IPS DF 6.9 (cell line): ENCODE results near the gene PRSS21.

Experiments used
- DNase-seq: peaks from one replicate; pipeline ENCODE4 v3.0.0-alpha.2; 2013; ENCODE audit warnings: low read depth, low spot score
- H3K27ac ChIP-seq: one replicate; pipeline ENCODE4 v1.5.1; 2013; ENCODE audit warnings: low read length, control low read depth
- H3K27me3 ChIP-seq: 2 replicates; pipeline ENCODE4 v1.6.1; 2013; ENCODE audit warnings: mild to moderate bottlenecking, low read length; ENCODE audit not compliant: control insufficient read depth, insufficient read depth
- H3K36me3 ChIP-seq: 2 replicates; pipeline ENCODE4 v1.6.1; 2013; ENCODE audit warnings: low read length; ENCODE audit not compliant: control insufficient read depth, insufficient read depth
- H3K4me1 ChIP-seq: 2 replicates; pipeline ENCODE4 v1.6.1; 2013; ENCODE audit warnings: low read length; ENCODE audit not compliant: control insufficient read depth, insufficient read depth
- H3K4me3 ChIP-seq: 2 replicates; pipeline ENCODE4 v1.5.1; 2013; ENCODE audit warnings: mild to moderate bottlenecking, low read length
- H3K9me3 ChIP-seq: 2 replicates; pipeline ENCODE4 v1.6.1; 2013; ENCODE audit warnings: low read length, inconsistent platforms; ENCODE audit not compliant: control insufficient read depth, insufficient read depth
- WGBS: extraction: QIAGEN DNeasy Blood & Tissue Kit; methylation state at CpG from one replicate; pipeline ENCODE4 v1.1.7; 2013; ENCODE audit warnings: mixed read lengths, missing lambda C conversion rate; ENCODE audit not compliant: insufficient read length, insufficient coverage; 5-methylcytosine and 5-hydroxymethylcytosine counted together

Gene PRSS21

DNA sequence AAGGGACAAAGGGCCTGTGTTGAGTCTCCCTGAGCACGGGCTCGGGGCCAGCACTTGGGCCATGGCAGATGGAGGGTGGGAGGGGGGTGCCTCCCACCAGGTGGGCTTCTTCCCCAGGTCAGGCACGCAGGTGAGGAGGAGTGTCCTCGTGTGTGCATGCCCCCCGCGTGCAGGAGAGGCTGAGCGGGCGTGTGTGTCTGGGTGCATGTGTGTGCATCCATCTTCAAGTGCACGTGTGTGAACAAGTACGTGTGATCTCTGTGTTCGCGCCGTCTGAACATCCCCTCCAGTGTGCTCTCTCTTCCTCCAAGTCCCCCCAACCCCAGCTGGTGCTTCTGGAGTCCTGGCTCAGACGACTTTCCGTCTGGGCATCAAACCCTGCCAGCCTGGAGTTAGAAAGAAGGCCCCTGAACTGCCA is 10.3 kb downstream of the PRSS21 start:
- no peaks in the 10 kb centered on the region for H3K27me3 ChIP-seq
- no peaks in the 10 kb centered on the region for H3K9me3 ChIP-seq
- no peak overlapping the region for H3K27ac ChIP-seq
- DNase-seq, result no peak
- no peaks in the 10 kb centered on the region for H3K36me3 ChIP-seq
- no CpG with 5 or more reads among the region's 15 CpGs for WGBS
- H3K4me3 ChIP-seq, result no peak overlapping the region
- H3K4me1 ChIP-seq, result 0 out of 2 replicates have a peak, but pooled peaks cover 1% of the 10 kb centered on the region

DNA sequence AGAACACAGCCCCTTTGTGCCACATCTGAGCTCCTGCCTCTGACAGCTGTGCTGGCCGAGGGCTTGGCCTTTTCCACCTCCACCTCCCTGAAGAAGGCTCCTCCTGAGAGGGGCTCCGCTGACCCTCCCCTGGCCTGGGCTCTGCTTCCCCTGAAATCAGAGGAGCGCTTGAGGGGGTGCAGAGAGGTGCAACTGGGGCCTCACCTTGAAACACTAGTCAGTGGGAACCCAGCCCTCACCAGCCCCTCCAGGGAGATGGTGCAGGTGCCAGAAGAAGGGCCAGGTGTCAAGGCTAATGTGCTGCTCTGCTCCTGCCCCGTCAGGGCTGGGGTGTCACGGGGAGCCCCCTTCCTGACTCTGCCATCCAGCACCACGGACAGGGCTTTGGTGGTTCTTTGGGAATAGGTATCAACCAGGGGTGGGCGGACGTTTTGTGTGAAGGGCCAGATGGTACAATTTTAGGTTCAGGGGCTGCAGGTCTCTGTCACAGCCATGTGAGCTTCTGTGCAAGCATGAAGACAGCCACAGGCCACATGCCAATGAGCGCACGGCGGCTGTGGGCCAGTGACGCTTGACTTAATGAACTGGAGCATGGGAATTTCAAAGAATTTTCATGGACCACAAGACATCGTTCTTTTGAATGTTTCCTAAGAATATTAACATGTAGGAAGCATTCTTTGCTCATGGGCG is 10.9 kb downstream of the PRSS21 start:
- H3K27me3 ChIP-seq, result no peaks in the 10 kb centered on the region
- H3K4me1 ChIP-seq, result 0 out of 2 replicates have a peak, but pooled peaks cover 1% of the 10 kb centered on the region
- H3K27ac ChIP-seq, result no peak overlapping the region
- WGBS, result no CpG with 5 or more reads among the region's 14 CpGs
- H3K9me3 ChIP-seq, result no peaks in the 10 kb centered on the region
- no peaks in the 10 kb centered on the region for H3K36me3 ChIP-seq
- no peak overlapping the region for H3K4me3 ChIP-seq
- DNase-seq, result no peak

DNA sequence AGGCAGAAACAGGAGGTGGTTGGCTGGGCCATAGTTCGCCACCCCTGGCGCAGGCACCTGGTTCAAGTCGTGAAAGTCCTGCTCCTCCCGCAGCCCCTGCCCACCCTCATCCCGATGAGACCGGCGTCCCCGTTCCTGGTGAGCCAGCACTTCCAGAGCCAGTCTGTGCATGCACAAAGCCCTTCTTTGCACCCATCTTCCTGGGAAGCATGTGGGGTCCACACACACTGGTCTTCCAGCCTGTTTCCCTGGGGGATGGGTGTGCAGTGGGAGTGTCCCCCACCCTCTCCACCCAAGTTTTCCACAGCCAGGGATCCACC is 11.4 kb downstream of the PRSS21 start:
- Histone ChIP-seq H3K27me3 (no peaks in the 10 kb centered on the region), H3K4me1 (0 out of 2 replicates have a peak, but pooled peaks cover 1% of the 10 kb centered on the region), H3K27ac (no peak overlapping the region), H3K9me3 (no peaks in the 10 kb centered on the region), H3K4me3 (no peak overlapping the region), H3K36me3 (no peaks in the 10 kb centered on the region)
- no CpG with 5 or more reads among the region's 8 CpGs for WGBS
- no peak for DNase-seq

DNA sequence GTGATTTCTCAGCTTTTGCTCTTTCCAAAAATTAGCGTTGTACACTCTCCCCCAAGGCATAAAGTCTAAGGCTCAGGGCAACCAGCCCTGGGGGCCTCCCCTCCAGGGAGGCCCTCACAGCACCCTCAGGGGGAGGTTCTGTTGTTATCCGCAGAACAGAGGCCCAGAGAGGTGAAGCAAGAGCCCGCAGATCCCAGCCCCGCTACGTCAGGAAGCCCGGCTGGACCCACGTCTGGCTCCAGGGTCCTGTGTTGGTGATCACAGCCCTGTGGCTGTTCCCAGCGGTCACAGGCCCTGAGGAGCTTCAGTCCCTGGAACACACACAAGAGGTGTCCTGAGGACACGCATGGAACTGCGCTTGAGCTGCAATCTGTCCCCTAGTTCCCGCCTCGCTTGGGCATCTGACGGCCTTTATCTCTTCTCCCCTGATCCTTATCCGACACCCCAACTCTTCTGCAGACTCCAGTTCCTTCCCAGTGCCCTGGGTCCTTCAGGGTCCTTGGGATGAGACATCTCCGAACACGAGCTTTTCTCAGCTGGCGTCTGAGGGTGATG is 11.9 kb downstream of the PRSS21 start:
- no peak overlapping the region for H3K4me3 ChIP-seq
- H3K9me3 ChIP-seq, result no peaks in the 10 kb centered on the region
- H3K36me3 ChIP-seq, result no peaks in the 10 kb centered on the region
- no peak for DNase-seq
- no CpG with 5 or more reads among the region's 17 CpGs for WGBS
- 0 out of 2 replicates have a peak, but pooled peaks cover 1% of the 10 kb centered on the region for H3K4me1 ChIP-seq
- H3K27ac ChIP-seq, result no peak overlapping the region
- no peaks in the 10 kb centered on the region for H3K27me3 ChIP-seq

DNA sequence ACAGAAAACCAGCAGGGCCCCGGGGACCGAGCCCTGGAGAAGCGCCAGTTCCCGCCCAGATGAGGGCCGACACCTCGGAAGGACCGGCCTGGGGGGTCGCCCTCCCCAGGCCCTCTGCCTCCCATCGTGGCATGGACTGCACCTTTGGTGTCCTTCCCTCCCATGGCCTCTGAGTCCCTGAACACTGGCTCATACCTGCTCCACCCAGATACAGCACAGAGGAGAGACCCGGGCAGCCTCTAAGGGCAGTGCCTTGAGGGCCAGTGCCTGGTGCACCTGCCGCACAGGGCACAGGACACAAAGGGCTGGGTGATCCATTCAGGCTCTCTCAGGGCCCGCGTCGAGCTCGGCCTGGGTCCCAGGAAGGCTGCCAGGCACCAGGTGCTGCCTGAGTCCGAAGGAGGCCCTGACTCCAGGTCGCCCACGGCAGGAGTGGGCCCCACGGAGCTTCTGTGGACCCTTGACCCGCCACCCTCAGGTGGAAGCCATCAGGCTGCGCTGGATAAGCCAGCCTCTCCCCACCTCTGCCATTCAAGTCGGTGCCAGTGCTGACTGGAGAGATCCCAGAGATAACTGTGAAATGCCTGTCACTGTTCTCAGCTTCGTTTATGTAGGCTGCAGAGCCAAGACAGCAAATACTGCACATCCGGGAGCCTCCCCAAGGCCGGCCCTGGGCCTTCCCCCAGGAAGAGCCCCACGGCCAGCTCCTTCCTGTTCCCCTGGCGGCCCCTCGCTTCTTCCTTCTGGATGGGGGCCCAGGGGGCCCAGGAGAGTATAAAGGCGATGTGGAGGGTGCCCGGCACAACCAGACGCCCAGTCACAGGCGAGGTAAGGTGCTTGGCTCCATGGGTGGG is 12.7 kb downstream of the PRSS21 start, which contains the start of gene ZG16B:
Gene ZG16B (plus strand): TSS at position 803 of the 854 bp plus-strand sequence. CDS start 139 bp downstream, outside the sequence.
- H3K9me3 ChIP-seq, result no peaks in the 10 kb centered on the region
- WGBS, result no CpG with 5 or more reads among the region's 32 CpGs

DNA sequence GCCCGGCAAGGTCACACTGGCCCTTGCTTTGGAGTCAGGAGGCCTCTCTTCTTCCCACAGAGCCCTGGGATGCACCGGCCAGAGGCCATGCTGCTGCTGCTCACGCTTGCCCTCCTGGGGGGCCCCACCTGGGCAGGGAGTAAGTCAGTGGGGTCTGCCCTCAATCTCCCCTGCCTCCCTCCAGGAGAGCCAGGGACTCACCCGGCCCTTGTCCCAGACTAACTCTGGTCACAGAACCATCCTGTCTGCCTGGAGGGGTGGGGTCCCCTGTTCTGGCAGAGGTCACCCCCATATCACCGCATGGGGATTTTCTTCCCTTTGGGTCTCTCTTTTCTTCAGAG is 13.3 kb downstream of the PRSS21 start:
- no peak for DNase-seq
- 0 out of 2 replicates have a peak, but pooled peaks cover 1% of the 10 kb centered on the region for H3K4me1 ChIP-seq
- no peaks in the 10 kb centered on the region for H3K27me3 ChIP-seq
- no peak overlapping the region for H3K4me3 ChIP-seq
- H3K36me3 ChIP-seq, result no peaks in the 10 kb centered on the region
- H3K9me3 ChIP-seq, result no peaks in the 10 kb centered on the region
- WGBS, result no CpG with 5 or more reads among the region's 5 CpGs
- no peak overlapping the region for H3K27ac ChIP-seq

More for the DNA sequence above, 12.7 kb downstream of the PRSS21 start, which contains the start of gene ZG16B:
- no peaks in the 10 kb centered on the region for H3K27me3 ChIP-seq
- no peak for DNase-seq
- no peak within 1 kb of the TSS for H3K4me3 ChIP-seq
- H3K27ac ChIP-seq, result no peak within 1 kb of the TSS
- H3K36me3 ChIP-seq, result no peaks in the 10 kb centered on the region
- H3K4me1 ChIP-seq, result 0 out of 2 replicates have a peak, but pooled peaks cover 1% of the 10 kb centered on the region

DNA sequence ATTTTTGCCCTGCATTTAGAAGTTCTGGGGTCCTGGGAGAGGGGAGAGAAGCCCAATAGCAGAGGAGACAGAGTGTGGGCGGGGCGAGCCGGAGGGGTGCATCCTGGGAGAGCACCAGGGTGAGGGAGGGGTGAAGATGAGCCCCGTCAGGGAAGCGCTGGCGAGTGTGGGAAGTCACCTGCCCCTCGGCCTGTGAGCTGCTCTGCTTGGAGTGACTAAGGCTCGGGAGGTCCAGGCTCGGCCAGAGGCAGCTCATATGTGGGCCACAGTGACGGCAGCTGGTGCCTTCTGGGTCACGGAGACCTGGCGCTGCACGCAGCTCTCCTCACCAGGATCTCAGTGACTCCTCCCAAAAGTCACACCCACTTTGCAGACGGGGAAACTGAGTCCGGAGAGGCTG is 14.2 kb downstream of the PRSS21 start:
- no peak for DNase-seq
- no CpG with 5 or more reads among the region's 15 CpGs for WGBS
- Histone ChIP-seq H3K9me3 (no peaks in the 10 kb centered on the region), H3K36me3 (no peaks in the 10 kb centered on the region), H3K4me3 (no peak overlapping the region), H3K27ac (no peak overlapping the region), H3K4me1 (peaks cover 7% of the 10 kb centered on the region), H3K27me3 (no peaks in the 10 kb centered on the region)

DNA sequence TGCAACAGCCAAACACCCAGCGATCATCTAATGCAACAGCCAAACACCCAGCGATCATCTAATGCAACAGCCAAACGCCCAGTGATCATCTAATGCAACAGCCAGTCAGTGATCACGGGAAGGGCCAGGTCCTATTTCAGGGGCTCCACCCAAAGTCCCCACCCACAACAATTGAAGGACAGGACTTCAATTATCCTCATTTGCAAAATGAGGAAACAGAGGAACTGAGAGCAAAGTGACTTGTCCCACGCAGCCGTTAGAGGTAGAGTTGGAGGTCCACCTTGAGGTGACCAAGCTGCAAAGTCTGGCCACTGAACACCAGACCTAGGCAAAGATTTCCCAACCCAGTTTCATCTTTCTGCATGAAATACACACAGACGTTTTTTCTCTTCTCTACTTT is 16.7 kb downstream of the PRSS21 start:
- H3K36me3 ChIP-seq, result no peaks in the 10 kb centered on the region
- no peaks in the 10 kb centered on the region for H3K9me3 ChIP-seq
- no peak overlapping the region for H3K27ac ChIP-seq
- no peak for DNase-seq
- H3K4me3 ChIP-seq, result no peak overlapping the region
- WGBS, result no CpG with 5 or more reads among the region's 7 CpGs
- no peaks in the 10 kb centered on the region for H3K27me3 ChIP-seq
- H3K4me1 ChIP-seq, result peaks cover 8% of the 10 kb centered on the region

DNA sequence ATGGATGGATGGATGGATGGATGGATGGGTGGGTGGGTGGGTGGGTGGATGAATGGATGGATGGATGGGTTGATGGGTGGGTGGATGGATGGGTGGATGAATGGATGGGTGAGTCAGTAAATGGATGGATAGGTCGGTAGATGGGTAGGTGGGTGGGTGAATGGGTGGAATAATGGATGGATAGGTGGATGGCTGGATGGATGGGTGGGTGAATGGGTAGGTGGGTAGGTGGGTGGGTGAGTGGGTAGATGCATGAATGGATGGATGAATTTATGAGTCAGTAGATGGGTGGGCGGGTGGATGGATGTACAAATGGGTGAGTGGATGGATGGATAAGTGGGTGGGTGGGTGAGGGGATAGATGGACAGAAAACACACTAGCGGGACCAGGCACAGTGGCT is 17.9 kb downstream of the PRSS21 start:
- Histone ChIP-seq H3K4me1 (peaks cover 8% of the 10 kb centered on the region), H3K27me3 (no peaks in the 10 kb centered on the region), H3K36me3 (no peaks in the 10 kb centered on the region), H3K27ac (no peak overlapping the region), H3K9me3 (no peaks in the 10 kb centered on the region), H3K4me3 (no peak overlapping the region)
- DNase-seq, result no peak
- no CpG with 5 or more reads among the region's 3 CpGs for WGBS

DNA sequence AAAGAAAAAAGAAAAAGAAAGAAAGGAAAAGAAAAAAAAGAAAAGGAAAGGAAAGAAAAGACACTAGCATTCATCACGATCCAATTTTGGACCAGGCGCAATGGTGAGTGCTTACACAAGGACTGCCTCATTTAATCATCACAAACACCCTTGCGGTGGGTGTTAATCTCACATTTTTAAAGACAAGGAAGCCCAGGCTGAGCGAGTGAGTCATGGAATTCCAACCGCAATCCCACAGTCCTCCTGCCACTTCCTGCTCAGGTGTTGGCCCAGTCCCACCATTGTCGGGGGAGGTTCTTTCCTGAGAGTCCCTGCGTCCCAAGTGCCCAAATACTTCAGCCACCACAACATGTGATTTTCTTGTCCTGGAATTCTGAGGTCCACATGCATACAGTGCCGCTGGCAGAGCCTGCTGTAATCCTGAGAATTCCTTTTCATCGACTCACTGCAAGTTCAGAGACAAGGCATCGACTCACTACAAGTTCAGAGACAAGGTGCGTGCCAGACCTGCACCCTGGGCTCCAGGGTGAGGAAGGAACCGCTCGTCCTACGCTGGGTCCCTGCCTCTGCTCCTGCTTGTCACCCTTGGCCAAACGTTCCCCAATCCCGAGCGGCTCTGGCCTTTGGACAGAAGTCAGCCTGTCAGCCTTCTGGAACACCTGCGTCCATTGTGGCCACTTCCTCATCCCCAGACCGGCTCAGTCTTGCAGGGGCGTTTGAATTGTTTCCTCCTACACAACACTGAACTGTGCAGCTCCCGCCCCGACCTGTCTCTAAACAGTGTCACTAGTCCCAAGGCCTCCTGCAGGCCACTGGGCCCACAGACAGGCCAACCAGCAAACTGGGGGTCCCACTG is 18.8 kb downstream of the PRSS21 start:
- Histone ChIP-seq H3K4me3 (no peak overlapping the region), H3K9me3 (no peaks in the 10 kb centered on the region), H3K36me3 (no peaks in the 10 kb centered on the region), H3K27me3 (no peaks in the 10 kb centered on the region), H3K4me1 (peaks cover 8% of the 10 kb centered on the region), H3K27ac (no peak overlapping the region)
- no peak for DNase-seq
- WGBS, result no CpG with 5 or more reads among the region's 22 CpGs
